Panc1 (cell line): ENCODE data around the gene GRIK4. TPM values are rescaled to one million over a fixed set of nuclear protein-coding genes. Genes with fewer than 3 reads are reported as not detected.

Experiments used
- ATAC-seq: fragments of 200-7000 bp; cut with Tn5 transposase; 2 replicates; pipeline ENCODE4 v1.9.1; 2020; ENCODE audit warnings: mild to moderate bottlenecking, moderate library complexity
- BruUV-seq: library from RNA; stranded (reverse); fragments of 400-500 nt; replicated peaks from 2 replicates; lab custom pipeline; 2021; lab: Mats Ljungman, UMichigan
- CTCF ChIA-PET: fragments of 300-600 bp; sonication (Branson Sonifier 250); formaldehyde crosslinking; loops from one replicate; lab custom pipeline; 2022; ENCODE audit warnings: antibody characterized with exemption; lab: Charles Lee
- POLR2A ChIA-PET: fragments of 300-600 bp; sonication (Branson Sonifier 250); formaldehyde crosslinking; loops from one replicate; lab custom pipeline; 2022; ENCODE audit warnings: antibody characterized with exemption; lab: Charles Lee
- DNase-seq: peaks from one replicate; pipeline ENCODE4 v3.0.0-alpha.2; 2010; ENCODE audit warnings: low read depth, low spot score
- H3K27ac ChIP-seq: 2 replicates; pipeline ENCODE4 v1.5.1; 2011; ENCODE audit warnings: mild to moderate bottlenecking, low read length, inconsistent platforms
- H3K27me3 ChIP-seq: fragments of 200-500 bp; sonication (Bioruptor generic); 2 replicates; pipeline ENCODE4 v1.6.0; 2014; ENCODE audit warnings: low read length, inconsistent platforms; ENCODE audit not compliant: control insufficient read depth, insufficient read depth
- H3K36me3 ChIP-seq: fragments of 200-500 bp; sonication (Bioruptor generic); 2 replicates; pipeline ENCODE4 v1.5.1; 2014; ENCODE audit warnings: inconsistent platforms, mild to moderate bottlenecking, low read length, moderate library complexity; ENCODE audit not compliant: control insufficient read depth, insufficient read depth
- H3K4me1 ChIP-seq: 2 replicates; pipeline ENCODE4 v1.5.1; 2011; ENCODE audit warnings: inconsistent platforms, mild to moderate bottlenecking, low read length, moderate library complexity; ENCODE audit not compliant: control insufficient read depth, insufficient read depth
- H3K4me3 ChIP-seq, 2 experiments: 2 replicates each; pipeline ENCODE4 v1.5.1; 2011 to 2012; ENCODE audit warnings: low read depth in 2 of 2, low read length in 2 of 2, mild to moderate bottlenecking in 2 of 2, inconsistent platforms in 1 of 2, moderate library complexity in 1 of 2
- H3K9me3 ChIP-seq: fragments of 200-500 bp; sonication (Bioruptor generic); 2 replicates; pipeline ENCODE4 v1.5.1; 2014; ENCODE audit warnings: low read depth, mild to moderate bottlenecking, inconsistent platforms, low read length, moderate library complexity; ENCODE audit not compliant: control insufficient read depth, insufficient read depth
- POLR2AphosphoS5 ChIP-seq: IDR thresholded peaks from 2 replicates; pipeline ENCODE4 v1.6.1; 2012; ENCODE audit warnings: mild to moderate bottlenecking, low read depth, low read length, moderate library complexity
- SIN3A ChIP-seq: IDR thresholded peaks from 2 replicates; pipeline ENCODE4 v1.6.1; 2012; ENCODE audit warnings: low read depth, mild to moderate bottlenecking, low read length, moderate library complexity, borderline replicate concordance; ENCODE audit not compliant: insufficient read depth
- TCF7L2 ChIP-seq: IDR thresholded peaks from 2 replicates; pipeline ENCODE4 v1.6.1; 2011; ENCODE audit warnings: mild to moderate bottlenecking, low read depth, low read length, inconsistent platforms
- in situ Hi-C: cut with HindIII; loops from 2 replicates; pipeline ENCODE4 v1.10.0; 2016; ENCODE audit warnings: low sequenced_read_pairs, low pct_unique_long_range_greater_than_20kb
- intact Hi-C: fragments of 100-400 bp; cut with micrococcal nuclease; formaldehyde crosslinking; loops from one replicate; pipeline ENCODE4 v1.10.0; 2022; ENCODE audit not compliant: unreplicated experiment
- total RNA-seq: library from RNA; stranded (reverse); gene quantifications from one replicate; pipeline ENCODE4 v1.2.1, GENCODE V29; 2021; ENCODE audit not compliant: unreplicated experiment
- TF ChIP-seq, protein P1 (sequence below), 2 experiments: IDR thresholded peaks; 2 replicates each; pipeline ENCODE4 v1.6.1; 2011 to 2012; ENCODE audit warnings: low read depth in 2 of 2, control low read depth in 1 of 2, low read length in 1 of 2, mild to moderate bottlenecking in 1 of 2, moderate library complexity in 1 of 2; ENCODE audit not compliant: insufficient read depth in 1 of 2
- TF ChIP-seq, protein P2 (sequence below): fragments of 450-650 bp; IDR thresholded peaks from 2 replicates; pipeline ENCODE4 v1.5.1; 2017; ENCODE audit warnings: mild to moderate bottlenecking

Gene GRIK4
- total RNA-seq, 1 experiment from 2014 or later = 0.62 TPM

GRCh38 chr11:120643284-120643683, 131.7 kb downstream of the GRIK4 start:
- no peak overlapping the region for H3K4me3 ChIP-seq
- no peak overlapping the region for H3K27ac ChIP-seq
- peaks cover 7% of the 10 kb centered on the region for H3K27me3 ChIP-seq
- no peak for DNase-seq
- ATAC-seq = no peak
- in situ Hi-C loops (no loop called here), intact Hi-C loops (no loop called here)
- TF ChIP-seq, protein P1, sequence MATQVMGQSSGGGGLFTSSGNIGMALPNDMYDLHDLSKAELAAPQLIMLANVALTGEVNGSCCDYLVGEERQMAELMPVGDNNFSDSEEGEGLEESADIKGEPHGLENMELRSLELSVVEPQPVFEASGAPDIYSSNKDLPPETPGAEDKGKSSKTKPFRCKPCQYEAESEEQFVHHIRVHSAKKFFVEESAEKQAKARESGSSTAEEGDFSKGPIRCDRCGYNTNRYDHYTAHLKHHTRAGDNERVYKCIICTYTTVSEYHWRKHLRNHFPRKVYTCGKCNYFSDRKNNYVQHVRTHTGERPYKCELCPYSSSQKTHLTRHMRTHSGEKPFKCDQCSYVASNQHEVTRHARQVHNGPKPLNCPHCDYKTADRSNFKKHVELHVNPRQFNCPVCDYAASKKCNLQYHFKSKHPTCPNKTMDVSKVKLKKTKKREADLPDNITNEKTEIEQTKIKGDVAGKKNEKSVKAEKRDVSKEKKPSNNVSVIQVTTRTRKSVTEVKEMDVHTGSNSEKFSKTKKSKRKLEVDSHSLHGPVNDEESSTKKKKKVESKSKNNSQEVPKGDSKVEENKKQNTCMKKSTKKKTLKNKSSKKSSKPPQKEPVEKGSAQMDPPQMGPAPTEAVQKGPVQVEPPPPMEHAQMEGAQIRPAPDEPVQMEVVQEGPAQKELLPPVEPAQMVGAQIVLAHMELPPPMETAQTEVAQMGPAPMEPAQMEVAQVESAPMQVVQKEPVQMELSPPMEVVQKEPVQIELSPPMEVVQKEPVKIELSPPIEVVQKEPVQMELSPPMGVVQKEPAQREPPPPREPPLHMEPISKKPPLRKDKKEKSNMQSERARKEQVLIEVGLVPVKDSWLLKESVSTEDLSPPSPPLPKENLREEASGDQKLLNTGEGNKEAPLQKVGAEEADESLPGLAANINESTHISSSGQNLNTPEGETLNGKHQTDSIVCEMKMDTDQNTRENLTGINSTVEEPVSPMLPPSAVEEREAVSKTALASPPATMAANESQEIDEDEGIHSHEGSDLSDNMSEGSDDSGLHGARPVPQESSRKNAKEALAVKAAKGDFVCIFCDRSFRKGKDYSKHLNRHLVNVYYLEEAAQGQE (IDR thresholded peaks at IDR 0.05; ENCODE audit: insufficient read depth in 1 of 2, low read depth in 2 of 2, low read length in 1 of 2) = no peak
- no peak for TF ChIP-seq TCF7L2
- TF ChIP-seq POLR2AphosphoS5 = no peak
- TF ChIP-seq, protein P2, sequence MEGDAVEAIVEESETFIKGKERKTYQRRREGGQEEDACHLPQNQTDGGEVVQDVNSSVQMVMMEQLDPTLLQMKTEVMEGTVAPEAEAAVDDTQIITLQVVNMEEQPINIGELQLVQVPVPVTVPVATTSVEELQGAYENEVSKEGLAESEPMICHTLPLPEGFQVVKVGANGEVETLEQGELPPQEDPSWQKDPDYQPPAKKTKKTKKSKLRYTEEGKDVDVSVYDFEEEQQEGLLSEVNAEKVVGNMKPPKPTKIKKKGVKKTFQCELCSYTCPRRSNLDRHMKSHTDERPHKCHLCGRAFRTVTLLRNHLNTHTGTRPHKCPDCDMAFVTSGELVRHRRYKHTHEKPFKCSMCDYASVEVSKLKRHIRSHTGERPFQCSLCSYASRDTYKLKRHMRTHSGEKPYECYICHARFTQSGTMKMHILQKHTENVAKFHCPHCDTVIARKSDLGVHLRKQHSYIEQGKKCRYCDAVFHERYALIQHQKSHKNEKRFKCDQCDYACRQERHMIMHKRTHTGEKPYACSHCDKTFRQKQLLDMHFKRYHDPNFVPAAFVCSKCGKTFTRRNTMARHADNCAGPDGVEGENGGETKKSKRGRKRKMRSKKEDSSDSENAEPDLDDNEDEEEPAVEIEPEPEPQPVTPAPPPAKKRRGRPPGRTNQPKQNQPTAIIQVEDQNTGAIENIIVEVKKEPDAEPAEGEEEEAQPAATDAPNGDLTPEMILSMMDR = no peak
- no peak for TF ChIP-seq SIN3A
- CTCF ChIA-PET = interaction anchor here (0.6 kb wide), 1 partner anchor 178 kb away, joined by 3 read pairs; no protein-coding TSS in a partner anchor
- no peaks in the 10 kb centered on the region for H3K36me3 ChIP-seq
- H3K4me1 ChIP-seq = no peaks in the 10 kb centered on the region
- POLR2A ChIA-PET = interaction anchor here (0.6 kb wide), 1 partner anchor 151 kb away, joined by 4 read pairs; no protein-coding TSS in a partner anchor
- H3K9me3 ChIP-seq = no peaks in the 10 kb centered on the region
- no TSS peak for BruUV-seq

DNA sequence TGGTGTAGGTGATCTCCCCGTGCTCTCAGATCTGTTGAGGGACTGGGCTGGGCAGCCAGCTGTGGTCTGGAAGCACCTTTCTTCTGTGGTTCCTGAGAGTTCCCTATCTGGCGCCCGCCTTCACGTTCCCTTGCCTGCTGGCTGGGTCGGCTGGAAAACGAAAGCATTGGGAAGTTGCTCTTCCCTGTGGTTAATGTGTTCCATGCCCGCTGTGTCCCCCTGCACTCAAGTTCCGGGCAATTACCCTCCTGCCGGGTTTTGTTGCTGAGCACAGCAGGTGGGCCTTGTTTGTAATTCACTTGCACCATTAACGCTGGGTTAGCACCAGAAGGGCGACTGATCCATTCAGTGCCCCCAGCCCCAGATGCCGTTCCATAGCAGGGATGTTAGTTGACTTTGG, 134.1 kb downstream of the GRIK4 start:
- H3K4me1 ChIP-seq = no peaks in the 10 kb centered on the region
- H3K36me3 ChIP-seq = no peaks in the 10 kb centered on the region
- BruUV-seq = no TSS peak
- no peak for DNase-seq
- ChIA-PET CTCF (no interaction called here), POLR2A (no interaction called here)
- intact Hi-C loops = no loop called here
- TF ChIP-seq, protein P2 = no peak
- TF ChIP-seq SIN3A (no peak), POLR2AphosphoS5 (no peak), TCF7L2 (no peak)
- TF ChIP-seq, protein P1 (IDR thresholded peaks at IDR 0.05; ENCODE audit: insufficient read depth in 1 of 2, low read depth in 2 of 2, low read length in 1 of 2) = no peak
- no peak overlapping the region for H3K4me3 ChIP-seq
- in situ Hi-C loops = no loop called here
- no peak overlapping the region for H3K27ac ChIP-seq
- H3K9me3 ChIP-seq = no peaks in the 10 kb centered on the region
- ATAC-seq = no peak
- H3K27me3 ChIP-seq = peaks cover 7% of the 10 kb centered on the region
